ENCODE data around the gene TEP1.
"Not testable (repeated sequence)": the region's sequence is repeated elsewhere in the genome, so short reads cannot be mapped to it uniquely, and the experiment has no call there.

Gene TEP1

DNA sequence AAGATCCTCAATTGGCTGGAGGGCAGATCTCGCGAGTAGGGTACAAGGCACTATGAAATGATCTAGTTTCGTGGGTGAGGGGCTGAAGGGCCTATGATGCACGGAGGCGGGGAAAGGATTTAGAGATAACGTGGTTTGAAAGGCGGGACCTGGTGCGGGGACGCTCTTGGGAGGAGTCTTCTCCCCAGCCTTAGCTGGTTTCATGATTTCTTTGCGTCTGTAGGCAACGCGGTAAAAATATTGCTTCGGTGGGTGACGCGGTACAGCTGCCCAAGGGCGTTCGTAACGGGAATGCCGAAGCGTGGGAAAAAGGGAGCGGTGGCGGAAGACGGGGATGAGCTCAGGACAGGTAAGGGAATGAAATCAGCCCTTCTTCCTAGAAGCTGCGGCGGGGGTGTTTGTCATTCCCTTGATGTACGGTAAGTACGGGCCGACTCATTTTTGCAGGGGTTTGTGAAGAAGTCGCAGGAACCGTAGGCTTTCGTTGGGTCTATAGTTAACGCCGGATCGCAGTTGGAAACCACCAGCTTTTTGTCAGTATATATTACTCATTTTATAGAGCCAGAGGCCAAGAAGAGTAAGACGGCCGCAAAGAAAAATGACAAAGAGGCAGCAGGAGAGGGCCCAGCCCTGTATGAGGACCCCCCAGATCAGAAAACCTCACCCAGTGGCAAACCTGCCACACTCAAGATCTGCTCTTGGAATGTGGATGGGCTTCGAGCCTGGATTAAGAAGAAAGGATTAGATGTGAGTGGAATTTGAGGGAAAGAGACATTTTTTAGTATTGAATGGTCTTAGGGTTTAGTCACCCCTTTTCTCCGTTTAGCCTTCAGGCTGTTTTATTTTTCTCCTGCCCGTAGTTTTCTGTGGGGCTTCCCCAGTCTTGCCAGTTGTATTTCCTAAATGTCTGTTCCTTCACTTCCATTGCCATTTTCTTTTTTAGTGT, 42.3 kb upstream of the TEP1 start:
- Histone ChIP-seq H3K27ac (peak overlapping the region; percentile 99), H3K27me3 (replicated peaks) (no peaks in the 10 kb centered on the region), H3K4me3 (ENCODE audit: low read depth, low read length) (peak overlapping the region; percentile 93), H3K36me3 (replicated peaks) (peaks cover 35% of the 10 kb centered on the region)
- TF ChIP-seq CTCF (IDR thresholded peaks at IDR 0.05; ENCODE audit: low read depth, low read length, missing control alignments): no peak
- in situ Hi-C loops (cut with HindIII; ENCODE audit: low pct_ligation_motif_present, low sequenced_read_pairs): no loop called here
- DNase-seq: peak; percentile 91

DNA sequence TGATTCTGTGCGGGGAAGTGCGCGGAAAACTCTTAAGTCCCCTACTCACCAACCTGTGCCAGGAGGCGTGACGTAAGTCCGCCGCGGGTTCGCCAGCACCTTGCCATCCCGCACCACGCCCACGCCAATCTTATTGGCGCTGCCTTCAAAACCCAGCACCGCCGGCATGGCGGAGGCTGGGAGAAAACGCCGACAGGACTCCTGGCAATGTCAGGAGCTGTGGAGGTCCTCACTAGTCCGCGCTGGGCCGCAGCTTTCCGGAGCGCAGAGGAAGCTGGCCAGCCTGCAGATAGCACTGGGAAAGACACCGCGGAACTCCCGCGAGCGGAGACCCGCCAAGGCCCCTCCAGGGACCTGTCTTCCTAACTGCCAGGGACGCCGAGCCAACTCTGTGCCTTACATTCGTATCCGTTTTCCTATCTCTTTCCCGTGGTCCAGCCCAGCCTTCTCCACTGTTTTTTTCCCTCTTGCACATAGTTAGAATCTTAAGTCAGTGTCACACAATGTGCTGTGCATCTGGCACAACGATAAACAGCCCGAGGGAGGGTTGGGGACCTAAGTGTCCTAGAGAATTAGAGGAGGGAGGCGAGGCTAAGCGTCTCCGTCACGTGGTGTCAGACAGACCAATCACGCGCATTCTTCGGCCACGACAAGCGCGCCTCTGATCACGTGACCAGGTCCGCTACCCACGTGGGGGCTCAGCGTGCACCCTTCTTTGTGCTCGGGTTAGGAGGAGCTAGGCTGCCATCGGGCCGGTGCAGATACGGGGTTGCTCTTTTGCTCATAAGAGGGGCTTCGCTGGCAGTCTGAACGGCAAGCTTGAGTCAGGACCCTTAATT, 41.4 kb upstream of the TEP1 start, which contains the start of the genes APEX1 and OSGEP:
TSS of gene APEX1 (plus strand) at position 711 of the 839 bp plus-strand sequence. CDS start 420 bp downstream, outside the sequence.
TSS of gene OSGEP (minus strand) at position 297 of the 839 bp plus-strand sequence. CDS start at position 168, 129 bp downstream.
- peaks cover 39% of the 10 kb centered on the region for H3K36me3 ChIP-seq (replicated peaks)
- no peak for TF ChIP-seq CTCF (IDR thresholded peaks at IDR 0.05; ENCODE audit: low read depth, low read length, missing control alignments)
- H3K27ac ChIP-seq: peak within 1 kb of the TSS; percentile 99
- H3K4me3 ChIP-seq (ENCODE audit: low read depth, low read length): peak within 1 kb of the TSS; percentile 93
- in situ Hi-C loops (cut with HindIII; ENCODE audit: low pct_ligation_motif_present, low sequenced_read_pairs): no loop called here
- peak; percentile 99 for DNase-seq
- no peaks in the 10 kb centered on the region for H3K27me3 ChIP-seq (replicated peaks)

DNA sequence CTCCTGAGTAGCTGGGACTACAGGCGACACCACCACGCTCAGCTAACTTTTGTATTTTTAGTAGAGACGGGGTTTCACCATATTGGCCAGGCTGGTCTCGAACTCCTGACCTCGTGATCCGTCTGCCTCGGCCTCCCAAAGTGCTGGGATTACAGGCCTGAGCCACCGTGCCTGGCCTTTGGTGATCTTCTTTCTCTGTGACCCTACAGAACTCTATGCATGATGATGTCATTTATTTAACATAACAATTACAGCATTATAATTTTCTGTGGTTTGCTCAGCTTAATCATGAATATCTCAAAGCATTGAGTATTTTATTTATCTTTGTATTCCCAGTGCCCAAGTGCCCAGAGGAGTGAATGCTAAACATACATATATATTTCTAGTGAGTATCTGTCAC, 39.5 kb upstream of the TEP1 start:
- H3K36me3 ChIP-seq (replicated peaks): peaks cover 46% of the 10 kb centered on the region
- H3K27me3 ChIP-seq (replicated peaks); H3K4me3 ChIP-seq (ENCODE audit: low read depth, low read length); in situ Hi-C loops (cut with HindIII; ENCODE audit: low pct_ligation_motif_present, low sequenced_read_pairs); H3K27ac ChIP-seq; DNase-seq: not testable (repeated sequence)

GRCh38 chr14:20446889-20447288, 33.6 kb upstream of the TEP1 start:
- DNase-seq: no peak
- in situ Hi-C loops (cut with HindIII; ENCODE audit: low pct_ligation_motif_present, low sequenced_read_pairs): no loop called here
- Histone ChIP-seq H3K36me3 (replicated peaks) (peaks cover 54% of the 10 kb centered on the region), H3K4me3 (ENCODE audit: low read depth, low read length) (no peak overlapping the region), H3K27ac (no peak overlapping the region), H3K27me3 (replicated peaks) (no peaks in the 10 kb centered on the region)
- TF ChIP-seq CTCF (IDR thresholded peaks at IDR 0.05; ENCODE audit: low read depth, low read length, missing control alignments): no peak

DNA sequence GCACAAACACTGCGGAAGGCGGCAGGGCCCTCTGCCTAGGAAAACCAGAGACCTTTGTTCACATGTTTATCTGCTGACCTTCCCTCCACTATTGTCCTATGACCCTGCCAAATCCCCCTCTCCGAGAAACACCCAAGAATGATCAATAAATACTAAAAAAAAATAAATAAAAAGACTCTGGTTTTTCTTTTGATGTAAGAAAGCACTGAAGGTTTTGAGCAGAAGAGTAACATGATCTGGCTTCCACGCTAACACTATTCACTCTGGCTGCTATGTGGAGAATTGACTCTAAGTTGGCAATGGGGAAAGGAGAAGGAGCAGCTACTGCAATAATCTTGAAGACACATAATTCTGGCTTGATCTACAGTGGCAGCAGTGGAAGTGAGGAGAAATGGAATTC, 30.3 kb upstream of the TEP1 start:
- DNase-seq; H3K4me3 ChIP-seq (ENCODE audit: low read depth, low read length); H3K27ac ChIP-seq; H3K27me3 ChIP-seq (replicated peaks); in situ Hi-C loops (cut with HindIII; ENCODE audit: low pct_ligation_motif_present, low sequenced_read_pairs): not testable (repeated sequence)
- peaks cover 36% of the 10 kb centered on the region for H3K36me3 ChIP-seq (replicated peaks)

GRCh38 chr14:20441461-20441860, 28.2 kb upstream of the TEP1 start:
- in situ Hi-C loops (cut with HindIII; ENCODE audit: low pct_ligation_motif_present, low sequenced_read_pairs): no loop called here
- H3K36me3 ChIP-seq (replicated peaks): peaks cover 14% of the 10 kb centered on the region
- H3K27me3 ChIP-seq (replicated peaks): no peaks in the 10 kb centered on the region
- no peak overlapping the region for H3K27ac ChIP-seq
- H3K4me3 ChIP-seq (ENCODE audit: low read depth, low read length): no peak overlapping the region
- TF ChIP-seq CTCF (IDR thresholded peaks at IDR 0.05; ENCODE audit: low read depth, low read length, missing control alignments): no peak
- DNase-seq: no peak

Measured in brain microvascular endothelial cell (primary cell).